Measurements from ENCODE around the gene TGM1.

The TGM1 gene

DNA sequence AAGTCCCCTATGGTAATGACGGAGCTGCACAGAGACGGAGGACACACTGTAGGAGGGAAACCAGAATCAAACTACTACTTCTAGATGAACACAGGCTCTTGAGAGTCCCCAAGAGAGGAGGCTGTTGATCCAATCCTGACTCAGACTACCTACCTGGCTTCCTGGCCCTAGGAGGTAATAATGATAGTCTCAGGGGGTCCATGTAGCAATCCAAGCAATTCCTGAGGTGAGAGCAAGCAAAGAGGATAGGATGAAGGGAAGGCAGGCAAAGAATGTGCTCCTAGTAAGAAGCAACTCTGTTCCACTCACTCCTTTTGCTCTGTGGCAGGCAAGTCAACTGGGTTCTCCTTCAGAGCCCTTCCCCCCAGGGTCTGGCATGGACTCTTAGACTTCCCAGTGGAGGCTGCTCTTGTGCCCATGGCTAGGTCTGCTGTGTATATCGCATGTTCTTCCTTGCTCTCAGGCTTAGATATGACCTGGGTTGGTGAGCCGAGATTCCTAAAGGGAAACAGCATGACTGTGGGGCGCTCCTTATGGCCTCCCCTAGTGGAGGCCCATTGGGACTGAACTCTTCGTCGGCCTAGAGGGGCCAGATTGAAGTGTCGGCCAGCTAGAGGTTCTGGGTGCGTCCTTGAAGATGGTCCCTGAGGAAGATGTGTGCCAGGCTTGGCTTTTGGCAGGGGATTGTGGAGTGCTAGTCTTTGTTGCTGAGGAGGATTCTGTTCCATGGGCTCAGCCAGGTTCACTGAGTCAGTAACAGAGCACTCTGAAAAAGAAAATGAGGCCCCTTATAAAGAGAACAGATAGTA, 22.7 kb downstream of the TGM1 start:
- Histone ChIP-seq H3K27ac (no peak overlapping the region), H3K79me2 (ENCODE audit: insufficient read depth, low read depth) (no peaks in the 10 kb centered on the region), H3K4me3 (IDR thresholded peaks at IDR 0.05; ENCODE audit: insufficient read depth, low read depth, low read length) (no peak overlapping the region), H3K9ac (no peak overlapping the region), H2AFZ (ENCODE audit: low read depth) (no peak overlapping the region), H3K4me1 (ENCODE audit: low read depth, poor library complexity, severe bottlenecking) (peaks cover 17% of the 10 kb centered on the region), H4K20me1 (ENCODE audit: insufficient read depth) (no peaks in the 10 kb centered on the region), H3K27me3 (ENCODE audit: insufficient read depth, low read depth) (no peaks in the 10 kb centered on the region), H3K36me3 (ENCODE audit: insufficient read depth) (no peaks in the 10 kb centered on the region), H3K4me2 (no peak overlapping the region)
- TF ChIP-seq, protein P1, sequence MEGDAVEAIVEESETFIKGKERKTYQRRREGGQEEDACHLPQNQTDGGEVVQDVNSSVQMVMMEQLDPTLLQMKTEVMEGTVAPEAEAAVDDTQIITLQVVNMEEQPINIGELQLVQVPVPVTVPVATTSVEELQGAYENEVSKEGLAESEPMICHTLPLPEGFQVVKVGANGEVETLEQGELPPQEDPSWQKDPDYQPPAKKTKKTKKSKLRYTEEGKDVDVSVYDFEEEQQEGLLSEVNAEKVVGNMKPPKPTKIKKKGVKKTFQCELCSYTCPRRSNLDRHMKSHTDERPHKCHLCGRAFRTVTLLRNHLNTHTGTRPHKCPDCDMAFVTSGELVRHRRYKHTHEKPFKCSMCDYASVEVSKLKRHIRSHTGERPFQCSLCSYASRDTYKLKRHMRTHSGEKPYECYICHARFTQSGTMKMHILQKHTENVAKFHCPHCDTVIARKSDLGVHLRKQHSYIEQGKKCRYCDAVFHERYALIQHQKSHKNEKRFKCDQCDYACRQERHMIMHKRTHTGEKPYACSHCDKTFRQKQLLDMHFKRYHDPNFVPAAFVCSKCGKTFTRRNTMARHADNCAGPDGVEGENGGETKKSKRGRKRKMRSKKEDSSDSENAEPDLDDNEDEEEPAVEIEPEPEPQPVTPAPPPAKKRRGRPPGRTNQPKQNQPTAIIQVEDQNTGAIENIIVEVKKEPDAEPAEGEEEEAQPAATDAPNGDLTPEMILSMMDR (conservative IDR thresholded peaks at IDR 0.05; ENCODE audit: low read depth, low read length): no peak

DNA sequence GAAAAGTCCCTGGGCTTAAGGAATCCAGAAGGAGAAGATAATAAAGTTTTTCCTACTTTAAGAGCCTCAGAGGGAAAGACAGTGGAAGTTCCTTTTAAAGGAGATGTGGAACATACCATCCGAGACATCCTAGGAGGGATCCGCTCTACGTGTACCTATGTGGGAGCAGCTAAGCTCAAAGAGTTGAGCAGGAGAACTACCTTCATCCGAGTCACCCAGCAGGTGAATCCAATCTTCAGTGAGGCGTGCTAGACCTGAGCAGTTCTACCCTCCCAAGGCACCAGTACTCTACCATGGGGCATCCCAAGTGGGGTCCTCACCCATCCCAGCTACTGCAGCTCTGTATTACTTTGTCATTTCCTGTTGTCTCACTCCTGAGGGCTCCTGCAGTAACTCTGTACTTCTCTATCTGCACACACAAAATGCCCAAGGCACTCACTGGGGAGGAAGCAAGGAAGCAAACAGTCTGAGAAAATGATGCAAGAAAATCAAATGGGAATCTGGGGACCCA, 24.4 kb downstream of the TGM1 start:
- H3K4me1 ChIP-seq (ENCODE audit: low read depth, poor library complexity, severe bottlenecking): peaks cover 22% of the 10 kb centered on the region
- H3K79me2 ChIP-seq (ENCODE audit: insufficient read depth, low read depth): no peaks in the 10 kb centered on the region
- no peaks in the 10 kb centered on the region for H4K20me1 ChIP-seq (ENCODE audit: insufficient read depth)
- no peaks in the 10 kb centered on the region for H3K36me3 ChIP-seq (ENCODE audit: insufficient read depth)
- H3K9ac ChIP-seq: no peak overlapping the region
- H3K27me3 ChIP-seq (ENCODE audit: insufficient read depth, low read depth): no peaks in the 10 kb centered on the region
- H3K4me2 ChIP-seq: no peak overlapping the region
- H2AFZ ChIP-seq (ENCODE audit: low read depth): no peak overlapping the region
- no peak overlapping the region for H3K4me3 ChIP-seq (IDR thresholded peaks at IDR 0.05; ENCODE audit: insufficient read depth, low read depth, low read length)
- H3K27ac ChIP-seq: no peak overlapping the region
- TF ChIP-seq, protein P1 (conservative IDR thresholded peaks at IDR 0.05; ENCODE audit: low read depth, low read length): no peak

DNA sequence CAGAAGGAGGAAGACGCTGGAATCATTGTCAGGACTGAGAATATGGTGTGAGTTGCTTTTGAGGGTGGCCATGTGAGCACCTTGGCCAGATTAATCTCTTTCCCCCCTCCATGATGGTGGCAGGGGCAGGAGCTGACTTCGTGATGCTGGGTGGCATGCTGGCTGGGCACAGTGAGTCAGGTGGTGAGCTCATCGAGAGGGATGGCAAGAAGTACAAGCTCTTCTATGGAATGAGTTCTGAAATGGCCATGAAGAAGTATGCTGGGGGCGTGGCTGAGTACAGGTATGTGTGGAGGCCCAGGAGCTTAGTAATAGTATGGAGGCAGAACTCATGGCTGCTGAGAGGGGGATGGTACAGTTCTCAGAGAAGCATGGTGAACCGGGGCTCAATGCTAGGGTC, 24.9 kb downstream of the TGM1 start:
- Histone ChIP-seq H3K27ac (no peak overlapping the region), H3K4me3 (IDR thresholded peaks at IDR 0.05; ENCODE audit: insufficient read depth, low read depth, low read length) (no peak overlapping the region), H2AFZ (ENCODE audit: low read depth) (no peak overlapping the region), H3K36me3 (ENCODE audit: insufficient read depth) (no peaks in the 10 kb centered on the region), H3K4me2 (no peak overlapping the region), H3K9ac (no peak overlapping the region), H3K4me1 (ENCODE audit: low read depth, poor library complexity, severe bottlenecking) (peaks cover 22% of the 10 kb centered on the region), H3K27me3 (ENCODE audit: insufficient read depth, low read depth) (no peaks in the 10 kb centered on the region), H3K79me2 (ENCODE audit: insufficient read depth, low read depth) (no peaks in the 10 kb centered on the region), H4K20me1 (ENCODE audit: insufficient read depth) (no peaks in the 10 kb centered on the region)
- TF ChIP-seq, protein P1 (conservative IDR thresholded peaks at IDR 0.05; ENCODE audit: low read depth, low read length): no peak

DNA sequence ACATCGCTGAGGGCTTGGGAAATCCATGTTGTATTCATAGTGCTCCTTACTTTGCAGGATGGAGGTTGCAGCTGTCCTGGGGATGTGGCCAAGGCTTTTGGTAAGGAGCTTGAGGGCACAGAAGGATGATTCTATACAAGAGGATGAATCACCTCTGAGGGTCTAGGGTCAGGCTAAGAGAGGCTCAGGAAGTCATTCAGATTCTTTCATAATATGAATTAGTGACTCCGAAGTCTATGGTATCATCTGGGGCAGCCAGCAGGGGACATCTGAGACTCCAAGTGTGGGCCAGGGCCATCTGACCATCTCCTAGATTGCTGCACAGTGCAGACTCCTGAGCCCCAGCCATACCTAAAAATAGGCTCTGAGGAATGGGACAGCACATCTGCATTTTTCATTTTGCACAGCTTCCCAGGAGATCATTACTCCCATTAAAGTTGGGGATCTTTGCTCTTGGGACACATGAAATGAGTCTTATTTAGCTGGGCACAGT, 25.5 kb downstream of the TGM1 start:
- no peak overlapping the region for H3K4me3 ChIP-seq (IDR thresholded peaks at IDR 0.05; ENCODE audit: insufficient read depth, low read depth, low read length)
- TF ChIP-seq, protein P1 (conservative IDR thresholded peaks at IDR 0.05; ENCODE audit: low read depth, low read length): no peak
- H3K9ac ChIP-seq: no peak overlapping the region
- peaks cover 20% of the 10 kb centered on the region for H3K4me1 ChIP-seq (ENCODE audit: low read depth, poor library complexity, severe bottlenecking)
- no peaks in the 10 kb centered on the region for H3K27me3 ChIP-seq (ENCODE audit: insufficient read depth, low read depth)
- H3K27ac ChIP-seq: no peak overlapping the region
- no peaks in the 10 kb centered on the region for H4K20me1 ChIP-seq (ENCODE audit: insufficient read depth)
- H3K4me2 ChIP-seq: no peak overlapping the region
- no peaks in the 10 kb centered on the region for H3K79me2 ChIP-seq (ENCODE audit: insufficient read depth, low read depth)
- H3K36me3 ChIP-seq (ENCODE audit: insufficient read depth): no peaks in the 10 kb centered on the region
- no peak overlapping the region for H2AFZ ChIP-seq (ENCODE audit: low read depth)

Data from KMS-11 (cell line).